Astrocyte (in vitro differentiated cells and primary cell): ENCODE data around the gene UQCRFS1. TPM values are rescaled to one million over a fixed set of nuclear protein-coding genes. Genes with fewer than 3 reads are reported as not detected.

Source experiments
- DNase-seq: peaks from one replicate; pipeline ENCODE4 v3.0.0-alpha.2; 2010; ENCODE audit warnings: low read depth
- FAIRE-seq: peaks from 2 replicates; lab custom pipeline; 2011; peaks lifted over from hg19 to GRCh38; lab: Jason Lieb, UNC
- H2AFZ ChIP-seq: 2 replicates; pipeline ENCODE4 v1.6.0; 2012; ENCODE audit warnings: low read depth, low read length, inconsistent platforms
- H3K27ac ChIP-seq: 2 replicates; pipeline ENCODE4 v1.5.1; 2011; ENCODE audit warnings: low read depth, low read length, inconsistent platforms
- H3K27me3 ChIP-seq: 2 replicates; pipeline ENCODE4 v1.6.0; 2011; ENCODE audit warnings: low read length, inconsistent platforms; ENCODE audit not compliant: insufficient read depth
- H3K36me3 ChIP-seq: 2 replicates; pipeline ENCODE4 v1.5.1; 2011; ENCODE audit warnings: low read length, inconsistent platforms; ENCODE audit not compliant: insufficient read depth
- H3K4me1 ChIP-seq: 2 replicates; pipeline ENCODE4 v1.5.1; 2011; ENCODE audit warnings: low read length, inconsistent platforms; ENCODE audit not compliant: insufficient read depth
- H3K4me2 ChIP-seq: 2 replicates; pipeline ENCODE4 v1.6.0; 2012; ENCODE audit warnings: low read length, inconsistent platforms
- H3K4me3 ChIP-seq: 2 replicates; pipeline ENCODE4 v1.5.1; 2011; ENCODE audit warnings: low read depth, mild to moderate bottlenecking, low read length, inconsistent platforms; ENCODE audit not compliant: insufficient read depth
- H3K79me2 ChIP-seq: 2 replicates; pipeline ENCODE4 v1.6.0; 2012; ENCODE audit warnings: mild to moderate bottlenecking, low read length, inconsistent platforms; ENCODE audit not compliant: insufficient read depth
- H3K9ac ChIP-seq: 2 replicates; pipeline ENCODE4 v1.6.0; 2012; ENCODE audit warnings: mild to moderate bottlenecking, low read length, inconsistent platforms
- H3K9me3 ChIP-seq: 2 replicates; pipeline ENCODE4 v1.5.1; 2012; ENCODE audit warnings: low read depth, mild to moderate bottlenecking, low read length, inconsistent platforms; ENCODE audit not compliant: insufficient read depth
- H4K20me1 ChIP-seq: 2 replicates; pipeline ENCODE4 v1.6.0; 2012; ENCODE audit warnings: low read length, inconsistent platforms; ENCODE audit not compliant: insufficient read depth
- H3K27ac Mint-ChIP-seq: one replicate; pipeline ENCODE4 v1.8.0; 2021; ENCODE audit warnings: mild to moderate bottlenecking, mixed read lengths; ENCODE audit not compliant: unreplicated experiment
- H3K27me3 Mint-ChIP-seq: one replicate; pipeline ENCODE4 v1.8.0; 2021; ENCODE audit warnings: low read depth, mixed read lengths; ENCODE audit not compliant: unreplicated experiment
- H3K36me3 Mint-ChIP-seq: one replicate; pipeline ENCODE4 v1.8.0; 2021; ENCODE audit warnings: low read depth, mixed read lengths; ENCODE audit not compliant: unreplicated experiment
- H3K4me1 Mint-ChIP-seq: one replicate; pipeline ENCODE4 v1.8.0; 2021; ENCODE audit warnings: low read depth, mixed read lengths; ENCODE audit not compliant: unreplicated experiment
- H3K4me3 Mint-ChIP-seq: one replicate; pipeline ENCODE4 v1.8.0; 2021; ENCODE audit warnings: mild to moderate bottlenecking, moderate library complexity, mixed read lengths; ENCODE audit not compliant: unreplicated experiment
- H3K9me3 Mint-ChIP-seq: one replicate; pipeline ENCODE4 v1.8.0; 2021; ENCODE audit warnings: mild to moderate bottlenecking, mixed read lengths; ENCODE audit not compliant: unreplicated experiment
- EZH2 ChIP-seq: IDR thresholded peaks from 2 replicates; pipeline ENCODE4 v1.6.1; 2012; ENCODE audit warnings: mild to moderate bottlenecking, low read length, inconsistent platforms; ENCODE audit not compliant: insufficient read depth
- total RNA-seq: library from RNA; stranded (reverse); gene quantifications from 2 replicates; pipeline ENCODE4 v1.2.1, GENCODE V29; 2021
- TF ChIP-seq, protein P1 (sequence below): IDR thresholded peaks from 2 replicates; pipeline ENCODE4 v1.5.1; 2011; ENCODE audit warnings: low read depth, mild to moderate bottlenecking, inconsistent platforms, low read length, moderate library complexity; ENCODE audit not compliant: insufficient read depth

The UQCRFS1 gene
- total RNA-seq, 1 donor from 2014 or later, result 33.1 TPM

GRCh38 chr19:29171525-29171924 lies 41.4 kb downstream of the UQCRFS1 start:
- no peak overlapping the region for H3K27ac Mint-ChIP-seq
- H3K4me3 ChIP-seq, result no peak overlapping the region
- TF ChIP-seq, protein P1, sequence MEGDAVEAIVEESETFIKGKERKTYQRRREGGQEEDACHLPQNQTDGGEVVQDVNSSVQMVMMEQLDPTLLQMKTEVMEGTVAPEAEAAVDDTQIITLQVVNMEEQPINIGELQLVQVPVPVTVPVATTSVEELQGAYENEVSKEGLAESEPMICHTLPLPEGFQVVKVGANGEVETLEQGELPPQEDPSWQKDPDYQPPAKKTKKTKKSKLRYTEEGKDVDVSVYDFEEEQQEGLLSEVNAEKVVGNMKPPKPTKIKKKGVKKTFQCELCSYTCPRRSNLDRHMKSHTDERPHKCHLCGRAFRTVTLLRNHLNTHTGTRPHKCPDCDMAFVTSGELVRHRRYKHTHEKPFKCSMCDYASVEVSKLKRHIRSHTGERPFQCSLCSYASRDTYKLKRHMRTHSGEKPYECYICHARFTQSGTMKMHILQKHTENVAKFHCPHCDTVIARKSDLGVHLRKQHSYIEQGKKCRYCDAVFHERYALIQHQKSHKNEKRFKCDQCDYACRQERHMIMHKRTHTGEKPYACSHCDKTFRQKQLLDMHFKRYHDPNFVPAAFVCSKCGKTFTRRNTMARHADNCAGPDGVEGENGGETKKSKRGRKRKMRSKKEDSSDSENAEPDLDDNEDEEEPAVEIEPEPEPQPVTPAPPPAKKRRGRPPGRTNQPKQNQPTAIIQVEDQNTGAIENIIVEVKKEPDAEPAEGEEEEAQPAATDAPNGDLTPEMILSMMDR, result no peak
- TF ChIP-seq EZH2, result no peak

GRCh38 chr19:29170554-29170953 lies 42.4 kb downstream of the UQCRFS1 start:
- Histone ChIP-seq H3K79me2 (no peaks in the 10 kb centered on the region), H3K9me3 (peaks cover 5% of the 10 kb centered on the region), H3K4me1 (no peaks in the 10 kb centered on the region), H3K4me3 (no peak overlapping the region), H4K20me1 (no peaks in the 10 kb centered on the region), H3K27ac (no peak overlapping the region), H3K36me3 (no peaks in the 10 kb centered on the region), H3K4me2 (no peak overlapping the region), H3K9ac (no peak overlapping the region), H2AFZ (no peak overlapping the region), H3K27me3 (no peaks in the 10 kb centered on the region)
- H3K27ac Mint-ChIP-seq, result no peak overlapping the region
- TF ChIP-seq EZH2, result no peak
- TF ChIP-seq, protein P1, result no peak
- no peak overlapping the region for H3K4me3 Mint-ChIP-seq
- H3K27me3 Mint-ChIP-seq, result peaks cover 3% of the 10 kb centered on the region
- FAIRE-seq (no peak), DNase-seq (no peak)
- H3K36me3 Mint-ChIP-seq, result no peaks in the 10 kb centered on the region
- no peaks in the 10 kb centered on the region for H3K4me1 Mint-ChIP-seq
- H3K9me3 Mint-ChIP-seq, result peaks cover 3% of the 10 kb centered on the region

More at GRCh38 chr19:29171525-29171924, 41.4 kb downstream of the UQCRFS1 start:
- Histone ChIP-seq H3K36me3 (no peaks in the 10 kb centered on the region), H3K79me2 (no peaks in the 10 kb centered on the region), H3K9me3 (peaks cover 5% of the 10 kb centered on the region), H3K9ac (no peak overlapping the region), H4K20me1 (no peaks in the 10 kb centered on the region), H3K27me3 (no peaks in the 10 kb centered on the region), H2AFZ (no peak overlapping the region), H3K4me1 (no peaks in the 10 kb centered on the region), H3K4me2 (no peak overlapping the region), H3K27ac (no peak overlapping the region)
- FAIRE-seq (no peak), DNase-seq (no peak)
- H3K36me3 Mint-ChIP-seq, result no peaks in the 10 kb centered on the region
- H3K4me3 Mint-ChIP-seq, result no peak overlapping the region
- H3K9me3 Mint-ChIP-seq, result peaks cover 3% of the 10 kb centered on the region
- peaks cover 3% of the 10 kb centered on the region for H3K27me3 Mint-ChIP-seq
- no peaks in the 10 kb centered on the region for H3K4me1 Mint-ChIP-seq

DNA sequence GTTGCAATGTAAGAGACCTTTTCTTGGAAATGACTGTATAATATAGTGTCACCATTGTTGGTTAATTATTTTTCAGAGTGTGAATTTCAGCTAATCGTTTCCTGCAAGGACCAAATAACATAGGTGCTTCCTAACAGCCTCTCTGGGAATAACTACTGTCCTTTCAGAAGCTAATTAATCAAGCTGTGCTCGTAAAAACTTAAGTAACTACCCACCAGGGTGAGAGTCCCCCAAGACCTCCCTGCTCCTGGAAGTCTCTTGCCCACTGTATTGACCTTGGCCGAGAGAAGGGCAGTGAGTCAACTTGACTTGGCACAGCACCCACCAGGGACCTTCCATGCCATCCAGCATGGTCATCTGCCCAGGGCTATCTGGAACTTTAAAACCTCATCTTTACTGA lies 50.3 kb downstream of the UQCRFS1 start:
- DNase-seq, result no peak
- H3K9ac ChIP-seq, result no peak overlapping the region
- no peak for TF ChIP-seq EZH2
- TF ChIP-seq, protein P1, result no peak
- no peaks in the 10 kb centered on the region for H3K4me1 ChIP-seq
- Mint-ChIP-seq H3K4me3 (no peak overlapping the region), H3K36me3 (no peaks in the 10 kb centered on the region), H3K4me1 (no peaks in the 10 kb centered on the region), H3K27me3 (no peaks in the 10 kb centered on the region), H3K9me3 (peaks cover 2% of the 10 kb centered on the region), H3K27ac (no peak overlapping the region)
- no peak overlapping the region for H3K4me2 ChIP-seq
- H3K9me3 ChIP-seq, result no peaks in the 10 kb centered on the region
- no peaks in the 10 kb centered on the region for H3K79me2 ChIP-seq
- H2AFZ ChIP-seq, result no peak overlapping the region
- H3K36me3 ChIP-seq, result no peaks in the 10 kb centered on the region
- no peaks in the 10 kb centered on the region for H4K20me1 ChIP-seq
- H3K4me3 ChIP-seq, result no peak overlapping the region
- no peaks in the 10 kb centered on the region for H3K27me3 ChIP-seq
- no peak for FAIRE-seq
- no peak overlapping the region for H3K27ac ChIP-seq
